ENCODE measurements around the gene COQ7. TPM values are rescaled to one million over a fixed set of nuclear protein-coding genes. Genes with fewer than 3 reads are reported as not detected.

Gene COQ7
- total RNA-seq, 1 donor from 2014 or later: 29.2 TPM

DNA sequence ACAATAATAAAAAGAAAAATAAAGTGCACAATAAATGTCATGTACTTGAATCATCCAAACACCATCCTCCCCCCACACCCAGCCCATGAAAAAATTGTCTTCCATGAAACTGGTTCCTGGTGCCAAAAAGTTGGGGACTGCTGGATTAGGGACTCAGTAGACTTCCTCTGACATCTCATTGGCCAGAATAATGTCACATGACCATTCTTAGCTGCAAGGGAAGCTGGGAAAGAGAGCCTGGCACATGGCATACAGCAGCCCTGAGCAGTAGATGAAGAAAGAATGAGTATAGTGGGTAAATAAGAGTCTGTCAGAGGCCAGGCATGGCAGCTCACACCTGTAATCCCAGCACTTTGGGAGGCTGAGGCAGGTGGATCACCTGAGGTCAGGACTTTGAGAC, 58.9 kb downstream of the COQ7 start:
- no peaks in the 10 kb centered on the region for H3K27me3 Mint-ChIP-seq (ENCODE audit: low read depth)
- H3K9me3 Mint-ChIP-seq: peaks cover 4% of the 10 kb centered on the region
- no peak overlapping the region for H3K4me3 Mint-ChIP-seq
- DNase-seq (ENCODE audit: low spot score in 2 of 2, unreplicated experiment in 2 of 2): no peak
- H3K27ac Mint-ChIP-seq: no peak overlapping the region
- peaks cover 15% of the 10 kb centered on the region for H3K4me1 Mint-ChIP-seq
- TF ChIP-seq, protein P1, sequence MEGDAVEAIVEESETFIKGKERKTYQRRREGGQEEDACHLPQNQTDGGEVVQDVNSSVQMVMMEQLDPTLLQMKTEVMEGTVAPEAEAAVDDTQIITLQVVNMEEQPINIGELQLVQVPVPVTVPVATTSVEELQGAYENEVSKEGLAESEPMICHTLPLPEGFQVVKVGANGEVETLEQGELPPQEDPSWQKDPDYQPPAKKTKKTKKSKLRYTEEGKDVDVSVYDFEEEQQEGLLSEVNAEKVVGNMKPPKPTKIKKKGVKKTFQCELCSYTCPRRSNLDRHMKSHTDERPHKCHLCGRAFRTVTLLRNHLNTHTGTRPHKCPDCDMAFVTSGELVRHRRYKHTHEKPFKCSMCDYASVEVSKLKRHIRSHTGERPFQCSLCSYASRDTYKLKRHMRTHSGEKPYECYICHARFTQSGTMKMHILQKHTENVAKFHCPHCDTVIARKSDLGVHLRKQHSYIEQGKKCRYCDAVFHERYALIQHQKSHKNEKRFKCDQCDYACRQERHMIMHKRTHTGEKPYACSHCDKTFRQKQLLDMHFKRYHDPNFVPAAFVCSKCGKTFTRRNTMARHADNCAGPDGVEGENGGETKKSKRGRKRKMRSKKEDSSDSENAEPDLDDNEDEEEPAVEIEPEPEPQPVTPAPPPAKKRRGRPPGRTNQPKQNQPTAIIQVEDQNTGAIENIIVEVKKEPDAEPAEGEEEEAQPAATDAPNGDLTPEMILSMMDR (IDR thresholded peaks at IDR 0.05; ENCODE audit: unreplicated experiment): no peak
- H3K36me3 Mint-ChIP-seq: peaks cover 9% of the 10 kb centered on the region

DNA sequence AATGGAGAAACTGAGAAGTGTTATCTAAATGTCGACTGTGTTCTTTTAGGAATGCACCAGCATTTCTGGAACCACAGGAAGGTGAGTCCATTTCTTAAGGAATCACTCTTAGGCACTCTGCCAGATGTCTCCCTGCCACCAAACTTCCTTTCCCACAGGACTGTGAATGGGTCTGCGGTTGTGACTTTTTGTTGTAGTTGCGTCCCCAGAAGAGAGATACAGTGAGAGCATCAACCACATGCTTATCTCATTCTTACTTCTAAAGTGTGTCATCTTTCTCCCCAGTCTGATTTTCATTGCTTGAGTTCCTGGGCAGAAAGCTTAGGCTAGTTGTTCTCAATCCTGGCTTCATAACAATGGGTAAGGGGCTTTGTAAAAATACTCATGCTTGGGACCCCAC, 59.8 kb downstream of the COQ7 start:
- peaks cover 4% of the 10 kb centered on the region for H3K9me3 Mint-ChIP-seq
- TF ChIP-seq, protein P1 (IDR thresholded peaks at IDR 0.05; ENCODE audit: unreplicated experiment): no peak
- H3K4me1 Mint-ChIP-seq: peaks cover 11% of the 10 kb centered on the region
- DNase-seq (ENCODE audit: low spot score in 2 of 2, unreplicated experiment in 2 of 2): no peak
- H3K4me3 Mint-ChIP-seq: no peak overlapping the region
- H3K27me3 Mint-ChIP-seq (ENCODE audit: low read depth): no peaks in the 10 kb centered on the region
- H3K27ac Mint-ChIP-seq: no peak overlapping the region
- peaks cover 9% of the 10 kb centered on the region for H3K36me3 Mint-ChIP-seq

DNA sequence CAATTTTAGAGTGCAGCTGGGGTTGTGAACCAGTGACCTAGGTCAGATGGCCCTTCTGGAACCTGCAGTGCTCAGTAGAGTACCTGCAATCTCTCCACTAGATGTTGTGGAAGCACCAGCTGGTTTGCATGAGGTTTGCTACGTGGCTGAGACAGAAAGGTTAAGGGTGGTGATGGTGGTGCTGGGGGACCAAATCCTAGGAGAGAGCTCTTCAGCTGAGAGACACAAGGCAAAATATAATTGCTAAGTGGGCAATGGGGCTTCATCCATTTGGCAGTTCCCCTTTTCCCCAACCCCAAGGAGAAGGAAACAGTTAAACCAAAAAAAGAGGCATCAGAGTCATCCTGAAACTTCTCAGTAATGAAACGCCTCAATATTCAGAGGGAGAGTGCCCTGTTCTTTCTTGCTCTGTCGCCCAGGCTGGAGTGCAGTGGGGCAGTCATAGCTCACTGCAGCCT, 60.3 kb downstream of the COQ7 start:
- Mint-ChIP-seq H3K27ac (no peak overlapping the region), H3K27me3 (ENCODE audit: low read depth) (no peaks in the 10 kb centered on the region), H3K4me1 (peaks cover 11% of the 10 kb centered on the region), H3K9me3 (peaks cover 4% of the 10 kb centered on the region), H3K36me3 (peaks cover 8% of the 10 kb centered on the region), H3K4me3 (no peak overlapping the region)
- TF ChIP-seq, protein P1 (IDR thresholded peaks at IDR 0.05; ENCODE audit: unreplicated experiment): no peak
- no peak for DNase-seq (ENCODE audit: low spot score in 2 of 2, unreplicated experiment in 2 of 2)

DNA sequence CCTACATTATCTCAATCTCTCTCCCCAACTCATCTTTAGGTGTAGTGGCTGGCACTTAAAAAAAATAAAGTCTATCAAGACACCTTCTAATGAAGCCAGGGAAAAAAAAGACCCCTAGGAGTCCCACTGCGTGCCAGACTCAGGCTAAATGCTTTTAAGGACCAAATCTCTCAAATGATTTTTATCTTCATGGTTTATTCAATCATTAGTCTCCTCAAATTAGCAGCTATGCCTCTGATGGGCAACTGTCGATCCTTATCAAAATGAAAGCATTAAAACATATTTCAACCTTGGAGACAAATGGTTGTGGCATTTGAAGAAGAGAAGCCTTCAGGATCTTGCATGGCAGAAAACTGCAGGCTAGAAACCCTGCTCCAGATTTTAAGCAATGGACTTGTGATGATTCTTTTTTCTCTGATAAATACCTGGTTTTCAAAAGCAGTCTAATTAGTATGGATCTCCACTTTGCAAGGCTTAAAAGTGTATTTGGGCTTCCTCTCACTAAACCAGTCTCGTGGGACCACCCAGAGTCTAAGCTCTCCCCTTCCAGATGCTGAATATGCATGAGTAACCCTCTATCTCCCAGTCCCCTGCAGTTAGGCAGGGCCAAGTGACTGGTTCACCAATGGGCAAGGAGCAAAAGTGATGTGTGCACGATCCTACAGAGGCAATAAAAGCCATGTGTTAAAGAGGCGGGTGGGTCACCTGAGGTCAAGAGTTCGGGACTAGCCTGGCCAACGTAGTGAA, 61.2 kb downstream of the COQ7 start:
- Mint-ChIP-seq H3K36me3 (peaks cover 8% of the 10 kb centered on the region), H3K9me3 (peaks cover 4% of the 10 kb centered on the region), H3K4me1 (peaks cover 11% of the 10 kb centered on the region), H3K27me3 (ENCODE audit: low read depth) (no peaks in the 10 kb centered on the region), H3K27ac (no peak overlapping the region), H3K4me3 (no peak overlapping the region)
- TF ChIP-seq, protein P1 (IDR thresholded peaks at IDR 0.05; ENCODE audit: unreplicated experiment): no peak
- no peak for DNase-seq (ENCODE audit: low spot score in 2 of 2, unreplicated experiment in 2 of 2)

Other genes starting within 250 kb of the COQ7 start
- 96.2 to 117 TPM (median 99.3 TPM) in 3 replicates for gene SMG1, start 141.2 kb upstream of the COQ7 start, total RNA-seq
- 1.6 to 1.9 TPM (median 1.6 TPM) in 3 replicates for gene TMC7, start 83.7 kb upstream of the COQ7 start, total RNA-seq
- 39.2 to 40.0 TPM (median 39.3 TPM) in 3 replicates for gene ITPRIPL2, start 46.4 kb downstream of the COQ7 start, total RNA-seq
- 7.4 to 8.6 TPM (median 7.5 TPM) in 3 replicates for gene SYT17, start 100.6 kb downstream of the COQ7 start, total RNA-seq
- not detected in 3 replicates for gene CLEC19A, start 218.1 kb downstream of the COQ7 start, total RNA-seq